CD4-positive, alpha-beta T cell treated with Interleukin-10 for 1 hour (primary cell): ENCODE measurements around the gene SNX25.
A peak's percentile ranks its signal among the peaks of the same experiment; 100 is the strongest.
"Not testable (repeated sequence)": the region's sequence is repeated elsewhere in the genome, so short reads cannot be mapped to it uniquely, and the experiment has no call there.

Experiments used
- DNase-seq: peaks from one replicate; pipeline ENCODE4 v3.0.0-alpha.2; 2020

The SNX25 gene

GRCh38 chr4:185205073-185205472 lies 4.3 kb upstream of the SNX25 start:
- DNase-seq: not testable (repeated sequence)

DNA sequence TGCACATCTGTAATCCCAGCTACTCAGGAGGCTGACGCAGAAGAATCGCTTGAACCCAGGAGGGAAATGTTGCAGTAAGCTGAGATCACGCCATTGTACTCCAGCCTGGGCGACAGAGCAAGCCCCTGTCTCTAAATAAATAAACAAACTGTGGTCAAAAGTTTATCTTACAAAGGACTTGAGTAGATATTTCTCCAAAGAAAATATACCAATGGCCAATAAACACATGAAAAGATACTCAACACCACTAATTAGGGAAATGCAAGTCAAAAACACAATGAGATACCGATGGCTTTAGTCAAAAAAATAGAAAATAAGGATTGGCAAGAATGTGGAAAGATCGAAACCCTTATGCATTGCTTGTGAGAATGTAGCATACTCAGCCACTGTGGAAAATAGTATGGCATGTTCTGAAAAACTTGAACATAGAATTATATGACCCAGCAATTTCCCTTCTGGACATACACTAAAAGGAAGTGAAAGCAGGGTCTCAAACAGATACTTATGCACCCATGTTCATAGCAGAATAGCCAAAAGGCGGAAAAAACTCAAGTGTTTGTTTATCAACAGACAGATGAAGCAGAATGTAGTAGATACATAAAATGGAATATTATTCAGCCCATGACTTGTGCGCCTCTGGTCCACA lies 3.6 kb upstream of the SNX25 start:
- DNase-seq: no peak

DNA sequence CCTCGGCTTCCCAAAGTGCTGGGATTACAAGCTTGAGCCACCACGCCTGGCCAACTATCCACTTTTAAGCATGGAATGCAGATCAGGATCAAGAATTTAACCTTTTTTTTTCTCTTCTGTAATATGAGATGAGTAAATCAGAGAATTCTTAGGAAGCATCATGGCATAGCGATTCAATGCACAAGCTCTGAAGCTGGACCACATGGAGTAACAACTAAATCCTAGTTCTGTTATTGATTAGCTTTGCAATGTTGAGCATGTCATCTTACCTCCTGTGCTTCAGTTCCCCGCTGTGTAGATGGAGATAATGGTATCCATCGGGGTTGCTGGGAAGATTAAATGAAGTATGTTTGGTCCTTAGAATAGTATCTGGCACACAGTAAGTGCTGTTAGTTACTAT lies 1.9 kb upstream of the SNX25 start:
- DNase-seq: no peak

DNA sequence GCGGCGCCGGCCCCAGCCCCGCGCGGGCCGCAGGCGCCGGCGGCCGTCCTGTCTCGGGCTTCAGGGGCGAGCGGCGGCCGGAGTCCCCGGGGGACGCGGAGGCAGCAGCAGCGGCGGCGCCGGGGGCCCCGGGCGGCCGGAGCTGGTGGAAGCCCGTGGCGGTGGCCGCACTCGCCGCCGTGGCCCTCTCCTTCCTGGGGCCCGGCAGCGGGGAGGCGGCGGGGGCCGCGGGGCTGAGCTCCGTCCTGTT lies 379 bp downstream of the SNX25 start:
- not testable (repeated sequence) for DNase-seq

GRCh38 chr4:185210102-185210981 lies 944 bp downstream of the SNX25 start:
- DNase-seq: peak; percentile 49

DNA sequence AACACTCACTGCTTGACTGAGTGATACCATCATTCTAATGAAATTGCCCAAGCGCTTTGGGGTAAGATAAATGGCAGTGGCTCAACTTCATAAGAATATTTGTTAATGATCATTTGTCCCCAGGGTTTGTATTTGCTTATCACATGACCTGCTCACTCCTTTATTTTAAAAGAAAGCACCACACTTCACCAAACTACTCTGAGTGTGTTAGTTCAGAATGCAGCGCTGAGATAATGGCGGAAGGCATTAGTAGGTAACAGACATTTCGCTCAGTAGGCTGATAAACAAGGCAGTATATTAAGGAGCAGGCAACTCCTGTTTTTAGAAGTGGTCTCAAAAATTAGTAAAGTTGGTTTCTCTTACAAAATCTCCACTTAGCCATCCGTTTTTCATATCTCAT lies 1.6 kb downstream of the SNX25 start:
- no peak for DNase-seq

DNA sequence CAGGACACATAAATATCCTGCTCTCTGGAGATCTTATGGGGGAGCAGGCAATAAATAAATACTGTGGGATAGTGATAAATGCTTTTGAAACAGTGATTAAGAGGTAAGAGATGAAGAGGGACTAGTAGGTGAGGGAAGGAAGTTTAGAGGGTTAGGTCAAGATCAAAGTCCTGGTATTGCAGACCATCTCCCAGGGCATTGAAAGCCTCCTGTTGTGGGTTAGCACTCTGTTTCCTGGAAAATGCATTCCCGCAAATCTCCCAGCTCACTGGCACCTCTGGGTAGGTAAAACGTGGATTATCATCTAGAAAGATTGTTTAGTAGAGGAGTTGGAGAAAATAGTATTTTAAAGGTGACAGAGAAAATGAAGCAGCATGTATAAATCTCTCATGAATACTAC lies 2.2 kb downstream of the SNX25 start:
- DNase-seq: no peak

DNA sequence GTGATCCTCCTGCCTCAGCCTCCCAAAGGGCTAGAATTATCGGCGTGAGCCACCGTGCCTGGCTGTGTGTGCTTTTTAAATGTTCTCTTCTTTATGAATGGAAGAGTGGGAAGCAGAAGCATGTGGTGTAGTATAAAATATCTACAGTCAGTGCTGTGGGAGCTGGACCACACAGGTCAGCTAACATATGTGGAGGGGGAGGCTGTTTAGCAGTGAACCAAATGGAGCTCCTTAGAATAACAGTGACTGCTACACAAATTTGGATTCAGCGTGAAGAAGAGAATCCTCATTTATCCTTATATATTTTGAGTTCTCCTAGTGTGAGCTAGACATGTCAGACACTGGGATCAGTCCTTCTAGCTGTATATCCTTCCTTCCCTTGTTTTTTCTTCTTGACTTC lies 3.2 kb downstream of the SNX25 start:
- no peak for DNase-seq

GRCh38 chr4:185213877-185214276 lies 4.5 kb downstream of the SNX25 start:
- DNase-seq: no peak

DNA sequence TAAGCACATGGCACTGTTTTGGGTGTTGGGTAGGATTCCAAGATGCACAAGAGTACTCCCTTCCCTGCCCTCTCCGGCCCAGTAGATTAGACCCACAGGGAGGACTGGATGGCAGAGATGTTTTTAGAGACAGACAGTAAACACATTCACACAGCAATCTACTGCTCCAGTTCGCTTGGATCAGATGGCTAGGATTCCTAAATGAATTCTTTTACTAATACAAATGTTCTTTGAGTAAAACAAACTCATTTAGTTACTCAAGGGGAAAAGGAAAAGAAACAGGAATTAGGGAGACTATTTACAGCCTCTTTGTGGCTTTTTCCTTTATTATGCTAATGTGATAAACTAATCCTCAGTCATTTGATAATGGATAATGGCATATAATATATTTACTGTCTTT lies 5.9 kb downstream of the SNX25 start:
- DNase-seq: no peak

DNA sequence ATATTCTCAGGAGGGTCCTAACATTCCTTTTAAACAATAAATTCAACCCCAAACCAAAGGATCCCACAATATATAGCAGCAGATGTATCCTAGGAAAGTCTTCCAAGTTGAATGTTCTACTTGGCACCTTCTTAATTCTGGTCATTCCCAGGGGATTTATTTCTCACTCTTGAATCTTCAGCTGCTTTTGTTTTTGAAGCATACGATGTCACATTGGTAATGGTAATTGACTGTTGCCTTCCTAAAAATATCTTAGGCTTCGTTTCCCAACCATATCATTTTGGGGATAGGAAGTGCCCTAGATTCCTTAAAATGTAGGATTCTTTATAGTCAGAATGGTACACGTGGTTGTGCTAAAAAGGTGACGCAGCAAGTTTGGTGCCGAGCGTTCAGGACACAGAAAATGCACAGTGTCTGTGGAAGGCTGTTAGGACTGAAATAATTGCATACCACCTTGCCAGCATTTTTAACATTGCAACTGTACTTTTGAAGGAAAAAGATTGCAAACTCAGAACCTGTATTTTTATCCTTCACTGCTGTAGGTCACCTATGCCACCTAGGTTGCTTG lies 8.1 kb downstream of the SNX25 start:
- DNase-seq: no peak

DNA sequence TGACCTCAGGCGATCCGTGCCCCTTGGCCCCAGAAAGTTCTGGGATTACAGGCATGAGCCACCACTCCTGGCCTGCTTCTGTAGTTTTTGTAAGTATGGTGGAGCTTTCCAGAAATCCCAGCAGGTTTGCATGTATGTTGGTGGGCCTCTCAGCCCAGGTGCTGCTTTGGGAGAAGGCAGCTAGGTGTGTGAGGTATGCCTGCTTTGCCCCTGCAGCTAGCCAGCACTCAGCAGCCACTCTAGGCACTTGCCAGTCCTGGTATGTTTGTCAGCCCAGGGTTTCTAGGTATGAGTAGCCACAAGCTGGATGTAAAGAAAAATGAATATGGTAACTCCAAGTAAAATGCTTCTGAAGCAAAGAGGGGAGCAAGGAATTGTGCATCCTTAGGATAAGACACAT lies 8.9 kb downstream of the SNX25 start:
- DNase-seq: no peak

DNA sequence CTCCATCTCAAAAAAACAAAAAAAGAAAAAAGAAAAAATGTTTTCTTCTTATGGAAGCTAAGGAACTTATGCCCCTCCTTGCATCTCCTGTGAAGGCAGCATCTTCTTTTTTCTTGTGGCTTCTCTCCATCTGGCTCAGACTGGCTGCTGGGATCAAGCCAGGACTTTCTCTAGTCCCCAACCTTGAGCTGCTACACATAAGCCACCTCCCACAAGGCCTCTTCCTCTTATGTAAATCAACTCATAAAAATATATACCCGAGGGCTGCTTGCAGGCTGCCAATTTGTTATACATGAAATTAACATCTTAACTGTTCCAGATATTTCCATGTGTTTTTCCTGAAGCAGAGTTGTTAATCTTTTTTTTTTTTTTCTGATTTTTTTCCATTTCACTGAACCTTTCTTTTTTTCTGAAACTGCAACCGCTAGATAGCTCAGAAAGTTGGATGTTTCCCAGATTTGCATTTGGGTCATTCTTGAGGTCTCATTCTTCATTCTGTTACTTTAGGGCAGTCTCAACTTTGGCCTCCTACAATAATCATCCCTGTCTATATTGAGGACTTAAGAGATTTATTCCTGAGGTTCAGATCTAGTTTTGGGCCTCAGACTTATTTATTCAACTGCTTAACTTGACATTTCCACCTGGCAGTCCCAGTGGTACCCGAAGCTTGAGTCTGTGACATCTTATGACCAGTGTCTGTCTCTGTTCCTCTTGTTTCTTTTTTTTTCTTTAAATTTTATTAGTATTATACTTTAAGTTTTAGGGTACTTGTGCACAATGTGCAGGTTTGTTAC lies 10.3 kb downstream of the SNX25 start:
- DNase-seq: no peak

DNA sequence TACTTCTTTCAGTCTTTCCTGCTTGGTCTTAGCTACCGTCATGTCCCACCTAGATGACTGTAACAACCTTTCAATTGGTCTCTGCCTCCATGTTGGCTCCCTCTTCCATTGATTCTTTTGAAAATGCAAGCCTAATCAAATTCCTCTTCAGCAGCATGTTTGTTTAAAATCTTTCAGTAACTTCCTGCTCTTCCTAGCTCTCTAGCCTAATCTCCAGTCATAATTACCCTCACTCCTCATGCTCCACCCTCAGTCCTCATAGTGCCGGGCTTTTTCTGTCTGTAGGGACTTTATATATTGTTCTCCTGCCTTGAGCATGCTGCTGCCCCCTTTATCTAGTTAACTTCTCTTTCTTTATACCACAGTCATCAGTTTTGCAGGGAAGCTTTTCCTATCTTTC lies 12.1 kb downstream of the SNX25 start:
- DNase-seq: no peak

DNA sequence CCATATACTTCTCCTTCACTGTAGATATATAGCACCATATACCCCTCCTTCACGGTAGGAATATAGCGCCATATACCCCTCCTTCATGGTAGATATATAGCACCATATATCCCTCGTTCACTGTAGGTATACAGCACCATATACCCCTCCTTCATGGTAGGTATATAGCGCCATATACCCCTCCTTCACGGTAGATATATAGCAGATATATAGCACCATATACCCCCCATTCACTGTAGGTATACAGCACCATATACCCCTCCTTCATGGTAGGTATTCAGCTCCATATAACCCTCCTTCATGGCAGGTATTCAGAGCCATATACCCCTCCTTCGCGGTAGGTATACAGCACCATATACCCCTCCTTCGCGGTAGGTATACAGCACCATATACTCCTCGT lies 12.5 kb downstream of the SNX25 start:
- no peak for DNase-seq

- no peak for DNase-seq
Observed at GRCh38 chr4:185222598-185222997, 13.2 kb downstream of the SNX25 start.

GRCh38 chr4:185224597-185224996 lies 15.2 kb downstream of the SNX25 start:
- no peak for DNase-seq

DNA sequence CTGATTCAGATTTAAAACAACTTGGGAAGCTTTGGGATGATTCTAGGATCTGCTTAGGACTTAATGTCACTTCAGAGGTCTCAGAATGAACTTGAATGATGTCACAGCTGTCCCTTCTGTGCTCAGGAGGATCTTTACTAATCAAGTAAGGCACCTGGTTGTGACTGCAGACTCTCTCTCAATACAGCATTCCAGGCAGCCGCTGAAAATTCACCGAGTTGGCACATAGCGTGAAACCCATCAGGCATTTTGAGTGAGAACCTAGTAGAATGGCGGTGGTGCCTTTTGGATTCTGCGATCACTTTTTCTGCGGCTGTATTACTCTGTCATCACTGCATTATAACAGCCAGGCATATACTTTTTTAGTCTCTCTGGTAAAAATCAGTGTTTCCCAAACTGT lies 16.5 kb downstream of the SNX25 start:
- no peak for DNase-seq

DNA sequence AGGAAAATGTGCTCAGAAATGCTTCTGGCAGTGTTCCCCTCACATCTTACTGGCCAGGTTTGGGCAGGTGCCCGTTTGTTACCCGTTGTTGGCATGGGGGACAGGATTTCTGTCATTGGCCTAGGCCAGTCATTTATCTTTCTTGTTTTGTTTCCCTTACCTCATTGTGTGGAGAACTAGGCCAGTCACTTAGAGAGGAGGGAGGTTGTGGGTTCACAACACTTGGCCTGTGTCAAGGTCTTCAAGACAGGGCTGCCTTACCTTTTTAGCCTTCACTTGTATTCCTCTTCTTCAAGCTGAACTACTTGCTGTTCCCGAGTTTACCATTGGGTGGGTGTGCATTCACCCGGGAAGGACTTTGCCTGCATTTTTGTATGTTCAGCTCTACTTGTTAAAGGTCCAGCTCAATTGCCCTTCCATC lies 17.7 kb downstream of the SNX25 start:
- no peak for DNase-seq

- DNase-seq: no peak
Observed at GRCh38 chr4:185227713-185228278, 18.4 kb downstream of the SNX25 start.

- DNase-seq: no peak
Observed at GRCh38 chr4:185229021-185229818, 19.8 kb downstream of the SNX25 start.

DNA sequence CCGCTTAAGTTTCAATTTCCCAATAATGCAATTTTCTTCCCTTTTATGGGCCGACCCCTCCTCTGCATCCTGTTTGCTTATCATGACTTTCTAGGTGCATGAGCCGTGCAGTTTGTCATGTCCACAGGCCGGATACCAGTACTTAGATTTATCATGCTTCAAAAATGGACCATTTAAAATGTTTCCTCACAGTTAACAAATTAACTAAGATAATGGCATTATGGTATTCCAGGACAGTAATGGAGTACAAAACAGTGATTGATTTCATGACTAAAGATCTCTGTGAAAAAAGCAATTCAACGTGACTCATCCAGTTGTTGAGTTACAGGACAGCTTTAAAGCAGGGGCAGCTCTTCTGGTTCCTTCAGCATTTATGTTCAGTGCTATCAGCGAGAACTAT lies 23.0 kb downstream of the SNX25 start:
- DNase-seq: no peak
